Testis (tissue), 3 donors: ENCODE measurements around the gene SLC26A5. TPM values are rescaled to one million over a fixed set of nuclear protein-coding genes. Genes with fewer than 3 reads are reported as not detected.

Source experiments
- DNase-seq: peaks from one replicate; pipeline ENCODE4 v3.0.0-alpha.2; 2019
- H3K27ac ChIP-seq, 2 donors: fragments of 200-600 bp; sonication (generic); one replicate each; pipeline ENCODE4 v1.5.1; 2019
- H3K27me3 ChIP-seq: fragments of 200-600 bp; sonication (generic); one replicate; pipeline ENCODE4 v1.5.1; 2019
- H3K36me3 ChIP-seq: fragments of 200-600 bp; sonication (generic); one replicate; pipeline ENCODE4 v1.5.1; 2017; ENCODE audit warnings: low read depth; ENCODE audit errors: missing control alignments
- H3K4me1 ChIP-seq: fragments of 200-600 bp; sonication (generic); one replicate; pipeline ENCODE4 v1.5.1; 2019
- H3K4me3 ChIP-seq, 2 donors: fragments of 200-600 bp; sonication (generic); one replicate each; pipeline ENCODE4 v1.5.1; 2017 to 2019
- H3K9me3 ChIP-seq: fragments of 200-600 bp; sonication (generic); one replicate; pipeline ENCODE4 v1.5.1; 2017
- CTCF ChIP-seq, 3 experiments: fragments of 450-650 bp in 2 of 3; fragments of 200-600 bp in 1 of 3; sonication (generic) in 1 of 3; IDR thresholded peaks; one replicate each; pipeline ENCODE4 v1.5.1; 2016 to 2019; ENCODE audit warnings: antibody characterized with exemption in 3 of 3, mild to moderate bottlenecking in 2 of 3, moderate library complexity in 1 of 3
- POLR2A ChIP-seq: fragments of 450-650 bp; IDR thresholded peaks from one replicate; pipeline ENCODE4 v1.6.1; 2017; ENCODE audit warnings: antibody characterized with exemption, mild to moderate bottlenecking, moderate library complexity
- whole genome bisulfite sequencing, 2 donors: methylation state at CpG; one replicate each; pipeline ENCODE4 v1.1.5; 2018; 5-methylcytosine and 5-hydroxymethylcytosine counted together
- intact Hi-C: fragments of 100-400 bp; cut with DNase I; formaldehyde crosslinking; loops from one replicate; pipeline ENCODE4 v1.15.1; 2023; ENCODE audit warnings: low total_unique reads
- polyA plus RNA-seq: library from polyadenylated mRNA; stranded (reverse); fragments of 350-450 nt; fragmentation: Illumina TruSeq; extraction: RNeasy Lipid Tissue Mini Kit (QIAGEN cat#74804); gene quantifications from one replicate; pipeline ENCODE4 v1.2.3, GENCODE V29; 2014; ENCODE audit warnings: low read depth, low replicate concordance; ENCODE audit not compliant: insufficient read depth
- total RNA-seq, 2 donors: library from RNA; depleted of rRNA; stranded (reverse); fragments of >200 nt; gene quantifications; one replicate each; pipeline ENCODE4 v1.2.3, GENCODE V29; 2016

SLC26A5 gene
- total and polyA plus RNA-seq, 3 donors from 2014 or later, result 0.41 to 1.7 (median 1.3) TPM

GRCh38 chr7:103391150-103391549, 54.9 kb downstream of the SLC26A5 start:
- Histone ChIP-seq H3K27me3 (no peaks in the 10 kb centered on the region), H3K27ac (no peak overlapping the region), H3K36me3 (no peaks in the 10 kb centered on the region), H3K4me3 (no peak overlapping the region), H3K9me3 (no peaks in the 10 kb centered on the region), H3K4me1 (no peaks in the 10 kb centered on the region)
- 93 to 98% methylated on average over 5 of the region's 5 CpGs for WGBS, 2 donors
- no peak for DNase-seq
- TF ChIP-seq CTCF (IDR thresholded peaks at IDR 0.05) (no peak), POLR2A (no peak)
- intact Hi-C loops, result no loop called here

- 89 to 93% methylated on average over 3 of the region's 3 CpGs for WGBS, 2 donors
- H3K4me1 ChIP-seq, result no peaks in the 10 kb centered on the region
- no peaks in the 10 kb centered on the region for H3K36me3 ChIP-seq
- H3K9me3 ChIP-seq, result no peaks in the 10 kb centered on the region
- no peak overlapping the region for H3K4me3 ChIP-seq
- H3K27me3 ChIP-seq, result no peaks in the 10 kb centered on the region
- TF ChIP-seq CTCF (IDR thresholded peaks at IDR 0.05) (no peak), POLR2A (no peak)
- H3K27ac ChIP-seq, result no peak overlapping the region
- DNase-seq, result no peak
- intact Hi-C loops, result no loop called here
Measured at GRCh38 chr7:103389263-103389662, 56.7 kb downstream of the SLC26A5 start.

GRCh38 chr7:103388469-103389140, 57.4 kb downstream of the SLC26A5 start:
- H3K27me3 ChIP-seq, result no peaks in the 10 kb centered on the region
- no peak for DNase-seq
- H3K4me3 ChIP-seq, result no peak overlapping the region
- H3K4me1 ChIP-seq, result no peaks in the 10 kb centered on the region
- no peaks in the 10 kb centered on the region for H3K9me3 ChIP-seq
- H3K27ac ChIP-seq, result no peak overlapping the region
- TF ChIP-seq POLR2A, result no peak
- no peak for TF ChIP-seq CTCF (IDR thresholded peaks at IDR 0.05)
- WGBS, 2 donors, result 83 to 85% methylated on average over 4 of the region's 4 CpGs
- H3K36me3 ChIP-seq, result no peaks in the 10 kb centered on the region
- intact Hi-C loops, result no loop called here

- Histone ChIP-seq H3K36me3 (no peaks in the 10 kb centered on the region), H3K4me3 (no peak overlapping the region), H3K9me3 (no peaks in the 10 kb centered on the region), H3K27me3 (no peaks in the 10 kb centered on the region), H3K27ac (no peak overlapping the region), H3K4me1 (no peaks in the 10 kb centered on the region)
- no peak for DNase-seq
- intact Hi-C loops, result no loop called here
- no peak for TF ChIP-seq POLR2A
- TF ChIP-seq CTCF (IDR thresholded peaks at IDR 0.05), result no peak
- 44 to 50% methylated on average over 1 of the region's 1 CpG for WGBS, 2 donors
Measured at GRCh38 chr7:103387242-103387641, 58.8 kb downstream of the SLC26A5 start.

- WGBS, 2 donors, result 86 to 89% methylated on average over 5 of the region's 5 CpGs
- Histone ChIP-seq H3K9me3 (no peaks in the 10 kb centered on the region), H3K4me3 (no peak overlapping the region), H3K27ac (no peak overlapping the region), H3K36me3 (no peaks in the 10 kb centered on the region), H3K4me1 (no peaks in the 10 kb centered on the region), H3K27me3 (no peaks in the 10 kb centered on the region)
- TF ChIP-seq POLR2A (no peak), CTCF (IDR thresholded peaks at IDR 0.05) (no peak)
- no peak for DNase-seq
- intact Hi-C loops, result no loop called here
Measured at GRCh38 chr7:103382032-103382402, 64.0 kb downstream of the SLC26A5 start.
